MV-4-11 (cell line): ENCODE results near the gene RSU1.

ENCODE experiments used
- DNase-seq: peaks from one replicate; lab custom pipeline; 2025; lab: John Stamatoyannopoulos, UW

Gene RSU1

DNA sequence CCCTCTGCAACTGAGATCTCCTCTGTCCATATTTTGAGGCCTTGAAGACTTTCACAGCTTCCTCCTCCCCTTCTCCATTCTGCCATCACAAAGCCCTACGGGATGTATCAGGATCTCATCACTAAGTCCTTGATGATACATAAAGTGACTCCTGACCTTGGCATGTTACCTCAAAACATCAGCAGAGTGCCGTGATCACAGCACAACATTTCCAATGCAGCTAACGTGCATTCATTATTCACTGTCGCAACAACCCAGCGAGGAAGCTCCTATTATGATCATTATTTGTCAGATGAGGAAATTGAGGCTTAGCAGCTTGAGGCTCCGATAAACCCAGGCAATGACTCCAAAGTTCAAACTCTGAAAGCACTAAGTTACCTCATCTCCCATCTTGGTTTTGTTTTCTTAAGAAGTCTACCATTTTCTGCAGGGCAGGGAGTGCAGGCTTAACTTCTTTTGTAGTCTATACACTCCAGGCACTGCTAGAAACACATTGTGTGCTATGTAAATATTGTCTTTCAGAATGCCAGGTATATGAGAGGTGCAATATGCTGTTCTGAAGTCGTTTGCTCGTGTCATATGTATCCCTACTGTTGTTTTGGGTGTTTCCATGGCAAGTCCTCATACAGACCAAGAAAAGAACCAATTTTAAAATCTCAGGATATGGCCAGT, 215.0 kb downstream of the RSU1 start:
- DNase-seq, result no peak

DNA sequence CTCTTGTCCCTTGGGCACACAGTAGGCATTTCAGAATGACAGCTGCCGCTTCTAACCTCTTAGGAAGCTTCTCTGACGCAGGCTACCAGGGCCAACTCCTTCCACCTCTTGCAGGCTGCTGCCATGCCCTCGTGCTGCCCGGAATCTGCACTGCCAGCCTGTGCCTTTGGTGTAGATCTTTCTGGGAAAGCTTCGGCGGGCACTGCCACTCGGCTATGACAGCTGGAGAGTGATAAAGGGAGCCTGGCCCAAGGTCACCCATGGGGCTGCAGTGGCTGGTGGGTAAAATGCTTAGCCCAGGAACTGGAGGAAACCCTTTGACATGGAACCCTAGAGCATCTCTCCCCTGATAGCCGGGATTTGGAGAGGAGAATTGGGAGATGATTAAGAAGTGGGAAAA, 217.6 kb downstream of the RSU1 start:
- DNase-seq, result no peak

DNA sequence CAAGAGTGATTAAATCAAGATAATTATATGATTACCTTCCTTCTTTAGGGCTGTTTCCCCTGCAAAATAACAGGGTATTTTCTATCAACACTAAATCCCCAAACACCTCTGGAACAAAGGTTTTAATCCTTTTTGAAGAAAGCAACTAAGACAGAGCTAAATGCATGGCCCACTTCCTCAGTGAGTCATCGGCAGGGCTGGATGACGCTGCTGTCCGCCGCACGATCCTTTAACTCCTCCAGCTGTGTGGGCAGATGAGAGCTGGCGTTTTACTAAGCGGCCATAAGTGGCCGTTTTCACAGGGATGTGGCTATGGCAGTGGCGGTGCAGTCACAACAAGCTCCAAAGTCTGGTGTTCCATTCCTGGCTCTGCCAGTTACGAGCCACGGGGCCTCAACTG, 219.6 kb downstream of the RSU1 start:
- DNase-seq, result peak; percentile 92

DNA sequence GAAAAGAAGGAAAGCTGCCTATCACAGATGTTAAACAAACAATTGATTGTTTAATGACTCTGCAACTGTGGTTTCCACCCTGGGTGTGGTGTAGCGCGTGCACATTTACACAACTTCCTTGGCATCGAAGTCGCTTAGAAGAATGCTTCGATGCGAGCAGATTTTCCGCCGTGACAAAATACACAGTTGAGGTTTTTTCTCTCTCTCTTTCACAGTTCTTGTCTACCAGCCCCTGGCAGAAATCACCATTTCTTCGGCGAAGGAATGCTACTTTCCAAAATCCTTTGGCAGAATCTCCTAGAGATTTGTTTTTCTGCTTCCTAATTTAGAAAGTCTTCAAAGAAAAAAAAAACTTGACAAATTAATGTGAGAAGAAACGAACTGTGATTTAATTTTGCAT, 224.8 kb downstream of the RSU1 start:
- DNase-seq, result no peak

- DNase-seq, result peak; percentile 38
Observed at GRCh38 chr10:16586358-16587138, 230.7 kb downstream of the RSU1 start.

GRCh38 chr10:16585103-16585502, 232.1 kb downstream of the RSU1 start:
- DNase-seq, result peak; percentile 28

GRCh38 chr10:16583382-16583781, 233.8 kb downstream of the RSU1 start:
- DNase-seq, result no peak

DNA sequence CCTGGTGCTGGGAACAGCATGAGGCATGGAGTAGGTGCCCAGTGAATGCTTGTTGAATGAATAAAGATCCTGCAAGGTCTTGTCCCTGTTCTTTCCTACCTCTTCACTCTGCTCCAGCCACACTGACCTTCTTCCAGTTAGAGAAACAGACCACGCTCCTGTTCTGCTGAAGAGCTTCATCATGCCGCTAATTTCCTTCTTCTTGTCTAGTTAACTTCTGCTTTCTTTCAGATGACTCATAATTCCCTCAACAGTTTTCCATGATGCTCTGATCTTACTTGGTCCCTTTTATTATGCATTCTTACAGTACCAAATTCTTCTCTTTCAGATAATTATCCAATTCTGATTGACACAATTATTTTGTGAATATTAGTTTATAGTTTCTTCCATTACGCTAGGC, 236.0 kb downstream of the RSU1 start:
- DNase-seq, result peak; percentile 77

DNA sequence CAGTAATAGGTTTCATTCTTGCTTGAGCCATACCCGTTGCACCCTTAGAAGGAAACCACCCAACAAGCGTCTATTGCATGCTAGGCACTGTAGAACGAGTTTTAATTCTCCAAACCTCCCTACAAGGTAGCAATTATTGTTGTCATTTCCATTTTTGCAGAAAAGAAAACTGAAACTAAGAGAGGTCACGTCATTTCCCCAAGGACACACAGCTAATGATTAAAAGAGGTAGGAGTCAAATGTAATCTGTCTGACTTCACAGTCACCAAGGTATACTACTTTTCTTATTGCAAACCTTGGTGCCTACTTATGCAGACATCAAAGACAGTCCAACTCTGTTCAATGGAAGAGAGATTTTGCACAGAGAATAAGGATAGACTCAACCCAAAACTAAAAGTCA, 246.5 kb downstream of the RSU1 start:
- DNase-seq, result no peak

DNA sequence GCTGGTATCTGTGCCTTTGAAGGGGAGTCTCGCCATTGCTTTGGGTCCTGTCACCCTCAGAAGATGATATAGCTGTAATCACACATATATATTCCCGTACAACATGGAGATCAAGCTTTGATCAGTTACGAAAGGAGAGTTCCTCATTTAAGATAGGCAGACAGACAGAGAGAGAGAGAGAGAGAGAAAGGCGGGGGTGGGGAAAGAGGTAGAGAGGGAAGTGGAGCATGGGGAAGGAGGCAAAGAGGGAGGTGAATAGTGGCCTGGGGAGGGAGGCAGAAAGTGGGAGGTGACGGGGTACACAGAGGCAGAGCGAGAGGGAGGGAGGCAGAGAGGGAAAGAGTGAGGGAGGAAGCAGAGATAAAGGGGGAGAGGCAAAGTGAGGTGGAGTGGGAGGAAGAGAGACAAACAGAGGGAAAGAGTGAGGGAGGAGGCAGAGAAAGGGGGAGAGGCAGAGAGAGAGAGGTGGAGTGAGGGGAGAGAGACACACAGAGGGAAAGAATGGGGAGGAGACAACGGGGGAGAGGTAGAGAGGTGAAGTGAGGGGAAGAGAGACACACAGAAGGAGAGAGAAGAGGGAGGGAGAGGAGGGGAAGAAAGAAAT, 250.9 kb downstream of the RSU1 start:
- DNase-seq, result peak; percentile 61

- no peak for DNase-seq
Observed at GRCh38 chr10:16565604-16566003, 251.6 kb downstream of the RSU1 start.

- no peak for DNase-seq
Observed at GRCh38 chr10:16562891-16563290, 254.3 kb downstream of the RSU1 start.

DNA sequence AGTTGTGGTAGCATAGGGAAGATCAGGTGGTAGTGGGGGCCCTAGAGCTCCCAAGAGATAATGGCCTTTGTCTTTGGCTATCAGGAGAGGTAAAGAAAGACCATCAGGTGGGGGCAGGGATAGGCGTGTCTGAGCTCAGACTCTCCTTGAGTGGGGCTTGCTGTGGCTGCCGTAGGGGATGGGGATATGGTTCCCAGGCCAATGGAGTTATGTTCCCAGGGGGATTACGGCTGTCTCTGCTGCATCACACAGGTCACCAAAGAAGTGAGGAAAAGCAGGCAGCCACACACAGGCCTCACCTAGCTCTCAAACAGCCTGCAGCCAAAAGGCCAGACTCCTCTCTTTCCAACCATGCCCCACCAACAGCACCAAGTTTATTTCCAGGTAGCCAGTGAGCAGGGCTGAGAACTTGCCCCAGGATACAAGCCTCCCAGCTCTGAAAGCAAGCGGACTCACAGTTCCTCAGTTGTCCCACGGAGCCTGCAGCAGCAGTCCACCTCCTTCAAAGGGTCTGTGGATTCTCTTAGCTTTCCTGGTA, 257.9 kb downstream of the RSU1 start:
- no peak for DNase-seq

DNA sequence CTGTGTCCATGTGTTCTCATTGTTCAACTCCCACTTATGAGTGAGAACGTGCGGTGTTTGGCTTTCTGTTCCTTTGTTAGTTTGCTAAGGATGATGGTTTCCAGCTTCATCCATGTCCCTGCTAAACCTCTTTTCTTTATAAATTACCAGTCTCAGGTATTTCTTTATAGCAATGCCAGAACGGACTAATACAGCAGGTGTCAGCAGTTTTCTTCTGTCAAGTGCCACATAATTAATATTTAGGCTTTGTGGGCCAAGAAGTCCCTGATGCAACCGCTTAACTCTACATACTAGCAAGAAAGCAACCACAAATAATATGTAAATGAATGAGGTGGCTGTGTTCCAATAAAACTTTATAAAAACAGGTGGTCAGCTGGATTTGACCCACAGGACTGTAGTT, 269.3 kb downstream of the RSU1 start:
- DNase-seq, result no peak

DNA sequence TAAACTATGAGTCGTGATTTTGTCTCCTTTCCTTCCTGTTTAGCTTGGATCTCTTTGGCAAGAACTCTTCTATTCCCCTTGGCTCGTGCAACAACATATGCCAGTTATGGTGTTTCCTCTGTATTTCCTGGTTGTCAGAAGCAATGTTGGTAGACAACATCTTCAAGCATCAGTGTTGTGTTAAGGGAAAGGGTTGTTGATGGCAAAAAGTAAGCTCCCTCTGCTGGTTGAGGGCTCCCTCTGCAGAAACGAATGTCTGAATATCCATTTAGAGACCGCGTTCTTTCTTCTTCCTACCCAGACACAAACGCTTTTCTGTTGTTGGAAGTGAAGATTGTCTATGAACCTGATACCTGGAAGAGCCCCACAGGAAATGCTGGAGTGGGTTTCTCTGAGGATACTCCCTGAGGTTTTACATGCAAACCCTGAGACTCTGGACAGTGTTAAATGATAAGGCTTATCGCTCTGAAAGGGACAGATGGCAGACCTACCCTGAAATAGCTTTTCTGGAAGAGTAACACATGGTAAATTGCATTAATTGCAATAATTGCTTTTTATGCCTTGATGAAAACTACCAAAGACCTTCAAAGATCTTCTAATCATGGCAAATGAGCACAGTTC, 272.0 kb downstream of the RSU1 start:
- DNase-seq, result peak; percentile 30

- no peak for DNase-seq
Observed at GRCh38 chr10:16544591-16544990, 272.6 kb downstream of the RSU1 start.

DNA sequence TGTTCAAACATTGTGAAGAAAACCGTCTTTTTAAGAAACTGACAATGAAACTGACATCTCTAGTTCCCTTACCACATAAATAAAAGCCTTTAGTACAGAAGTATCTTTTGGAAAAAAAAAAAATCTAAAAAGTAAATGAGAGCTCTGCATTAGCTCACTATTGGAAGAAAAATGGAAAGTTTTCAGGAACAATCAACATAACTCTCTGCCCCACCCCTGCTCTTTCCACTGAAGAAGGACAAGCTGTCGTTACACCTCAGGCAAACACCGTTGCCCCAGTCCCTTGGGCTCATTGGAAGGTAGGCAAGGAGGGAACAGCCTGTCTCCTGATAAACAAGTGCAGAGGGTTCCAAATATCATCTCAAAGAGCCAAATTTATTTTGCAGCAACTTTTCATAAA, 273.1 kb downstream of the RSU1 start:
- no peak for DNase-seq
